K562 (cell line): ENCODE measurements around the gene UTP20. TPM values are rescaled to one million over a fixed set of nuclear protein-coding genes. Genes with fewer than 3 reads are reported as not detected.

Source experiments
- ATAC-seq: fragments of 200-7000 bp; cut with Tn5 transposase; 3 replicates; pipeline ENCODE4 v1.9.1; 2020; ENCODE audit warnings: moderate library complexity
- BruUV-seq: library from RNA; stranded (reverse); fragments of 400-500 nt; replicated peaks from 2 replicates; lab custom pipeline; 2021; lab: Mats Ljungman, UMichigan
- CTCF ChIA-PET: fragments of 300-600 bp; formaldehyde crosslinking; extraction: SDS; loops from one replicate; lab custom pipeline; 2021; ENCODE audit warnings: low intra/inter-chr PET ratio; lab: Yijun Ruan, JAX
- POLR2A ChIA-PET: fragments of 300-600, 350-650 bp; sonication (Branson Sonifier 250); formaldehyde crosslinking; extraction: SDS; loops from one replicate; lab custom pipeline; 2021; ENCODE audit warnings: antibody characterized with exemption, inconsistent platforms; lab: Yijun Ruan, JAX
- DNase-seq, 4 experiments: peaks; one replicate each; pipeline versions ENCODE4 v3.0.0 to v3.0.0-alpha.2; 2011 to 2018; ENCODE audit warnings: low spot score in 3 of 4, mixed read lengths in 3 of 4; ENCODE audit errors: extremely low read depth in 1 of 4
- FAIRE-seq: peaks from 2 replicates; lab custom pipeline; 2011; peaks lifted over from hg19 to GRCh38; lab: Jason Lieb, UNC
- H2AFZ ChIP-seq: 2 replicates; pipeline ENCODE4 v1.6.0; 2011; ENCODE audit warnings: low read depth, low read length, control low read depth, inconsistent platforms
- H3K27ac ChIP-seq: fragments of 200-600 bp; 3 replicates; pipeline ENCODE4 v1.8.0; 2011; ENCODE audit warnings: low read depth, mild to moderate bottlenecking, control low read depth, inconsistent platforms, low read length, moderate library complexity, mixed read lengths; ENCODE audit errors: extremely low read depth
- H3K27me3 ChIP-seq, 2 experiments: fragments of 300-600 bp in 1 of 2; 2 replicates in 1 of 2; 3 replicates in 1 of 2; pipeline versions ENCODE4 v1.6.0 to v1.8.0; 2011; ENCODE audit warnings: inconsistent platforms in 2 of 2, low read length in 2 of 2, mild to moderate bottlenecking in 1 of 2, mixed read lengths in 1 of 2, moderate library complexity in 1 of 2; ENCODE audit not compliant: control insufficient read depth in 2 of 2, insufficient read depth in 2 of 2
- H3K36me3 ChIP-seq: fragments of 300-600 bp; 3 replicates; pipeline ENCODE4 v1.8.0; 2011; ENCODE audit warnings: mild to moderate bottlenecking, low read length, inconsistent platforms; ENCODE audit not compliant: control insufficient read depth, insufficient read depth
- H3K4me1 ChIP-seq, 2 experiments: fragments of 200-600 bp in 1 of 2; replicated peaks in 1 of 2; 2 replicates in 1 of 2; 3 replicates in 1 of 2; pipeline versions ENCODE4 v1.5.1 to v1.8.0; 2011; ENCODE audit warnings: inconsistent platforms in 2 of 2, low read length in 2 of 2, mild to moderate bottlenecking in 1 of 2, mixed read lengths in 1 of 2, moderate library complexity in 1 of 2; ENCODE audit not compliant: control insufficient read depth in 2 of 2, insufficient read depth in 2 of 2
- H3K4me2 ChIP-seq: 2 replicates; pipeline ENCODE4 v1.6.1; 2011; ENCODE audit warnings: low read length, control low read depth, inconsistent platforms, mixed read lengths; ENCODE audit not compliant: insufficient read depth
- H3K4me3 ChIP-seq: fragments of 200-600 bp; sonication (generic), shearing (Covaris generic); 2 replicates; pipeline ENCODE4 v1.5.1; 2016; ENCODE audit warnings: control low read depth, inconsistent platforms
- H3K79me2 ChIP-seq: fragments of 200-600 bp; 3 replicates; pipeline ENCODE4 v1.8.0; 2011; ENCODE audit warnings: low read length, inconsistent platforms; ENCODE audit not compliant: control insufficient read depth, insufficient read depth
- H3K9ac ChIP-seq, 2 experiments: 2 replicates each; pipeline versions ENCODE4 v1.6.0 to v1.6.1; 2011; ENCODE audit warnings: low read depth in 2 of 2, low read length in 2 of 2, control low read depth in 1 of 2, inconsistent platforms in 1 of 2, mild to moderate bottlenecking in 1 of 2, mixed read lengths in 1 of 2; ENCODE audit not compliant: insufficient read depth in 1 of 2
- H3K9me1 ChIP-seq: one replicate; pipeline ENCODE4 v1.6.0; 2011; ENCODE audit warnings: inconsistent platforms, mild to moderate bottlenecking, low read length, moderate library complexity; ENCODE audit not compliant: control insufficient read depth, insufficient read depth
- H3K9me3 ChIP-seq: replicated peaks from 2 replicates; pipeline ENCODE4 v1.5.1; 2011; ENCODE audit warnings: low read depth, low read length, inconsistent platforms; ENCODE audit not compliant: control insufficient read depth, insufficient read depth
- H4K20me1 ChIP-seq: replicated peaks from 2 replicates; pipeline ENCODE4 v1.6.1; 2011; ENCODE audit warnings: low read length, inconsistent platforms, mixed read lengths; ENCODE audit not compliant: control insufficient read depth, insufficient read depth
- BHLHE40 ChIP-seq: IDR thresholded peaks from 2 replicates; pipeline ENCODE4 v1.6.1; 2011; ENCODE audit warnings: low read length, improper control_type of control experiment
- DMBX1 ChIP-seq: fragments of 250-450 bp; sonication (Bioruptor Pico); IDR thresholded peaks from 2 replicates; pipeline ENCODE4 v1.8.0; 2022; ENCODE audit warnings: inconsistent platforms, mild to moderate bottlenecking, moderate library complexity, borderline replicate concordance
- FOXJ2 ChIP-seq: fragments of 200-800 bp; sonication (Bioruptor generic); IDR thresholded peaks from 2 replicates; pipeline ENCODE4 v1.6.1; 2016; ENCODE audit warnings: missing genetic modification characterization, missing compliant biosample characterization
- KDM2B ChIP-seq: fragments of 250-450 bp; sonication (Bioruptor Pico); IDR thresholded peaks from 2 replicates; pipeline ENCODE4 v1.8.0; 2021; ENCODE audit warnings: mild to moderate bottlenecking, moderate library complexity
- KDM5B ChIP-seq: fragments of 200-600 bp; sonication (generic); IDR thresholded peaks from 2 replicates; pipeline ENCODE4 v1.6.1; 2012; ENCODE audit warnings: low read depth, mild to moderate bottlenecking, moderate library complexity, low read length, control low read depth, inconsistent platforms; ENCODE audit not compliant: insufficient replicate concordance
- MAFK ChIP-seq: IDR thresholded peaks from 2 replicates; pipeline ENCODE4 v1.6.1; 2011; ENCODE audit warnings: low read length, improper control_type of control experiment
- MXI1 ChIP-seq: IDR thresholded peaks from 2 replicates; pipeline ENCODE4 v1.6.1; 2011; ENCODE audit warnings: low read depth, mild to moderate bottlenecking, improper control_type of control experiment, low read length
- NFIC ChIP-seq: fragments of 450-650 bp; IDR thresholded peaks from 2 replicates; pipeline ENCODE4 v1.6.1; 2017; ENCODE audit warnings: mild to moderate bottlenecking, inconsistent platforms
- NR4A1 ChIP-seq, 2 experiments: fragments of 250-450 bp in 1 of 2; fragments of 450-650 bp in 1 of 2; sonication (Bioruptor Pico) in 1 of 2; IDR thresholded peaks; 2 replicates each; pipeline versions ENCODE4 v1.4.0 to v1.6.1; 2016 to 2020; ENCODE audit warnings: mild to moderate bottlenecking in 2 of 2, missing compliant biosample characterization in 1 of 2, missing genetic modification characterization in 1 of 2, moderate library complexity in 1 of 2
- RBFOX2 ChIP-seq: fragments of 200-400 bp; formaldehyde crosslinking; IDR thresholded peaks from 2 replicates; pipeline ENCODE4 v1.6.1; 2017; ENCODE audit warnings: low read depth, mild to moderate bottlenecking, low read length, moderate library complexity
- SMAD2 ChIP-seq: fragments of 150-350 bp; IDR thresholded peaks from 2 replicates; pipeline ENCODE4 v1.6.1; 2014; ENCODE audit warnings: low read depth, mild to moderate bottlenecking, low read length
- TEAD4 ChIP-seq, 2 experiments: sonication (generic) in 1 of 2; formaldehyde crosslinking in 1 of 2; IDR thresholded peaks; 2 replicates each; pipeline versions ENCODE4 v1.6.1 to v1.8.0; 2012 to 2022; ENCODE audit warnings: borderline replicate concordance in 1 of 2, inconsistent platforms in 1 of 2, low read length in 1 of 2, mild to moderate bottlenecking in 1 of 2, missing genetic modification reagents in 1 of 2
- TRIM25 ChIP-seq: fragments of 450-650 bp; IDR thresholded peaks from 2 replicates; pipeline ENCODE4 v1.7.0; 2016; ENCODE audit warnings: borderline replicate concordance
- XRCC4 ChIP-seq: IDR thresholded peaks from one replicate; pipeline ENCODE4 v1.6.1; 2011; ENCODE audit not compliant: insufficient read depth, insufficient read length; ENCODE audit errors: extremely low read depth
- ZC3H11A ChIP-seq: IDR thresholded peaks from 2 replicates; pipeline ENCODE4 v1.6.1; 2012; ENCODE audit warnings: low read depth, low read length, improper control_type of control experiment
- ZNF316 ChIP-seq: fragments of 450-650 bp; IDR thresholded peaks from 2 replicates; pipeline ENCODE4 v1.6.1; 2016
- ZNF436 ChIP-seq: fragments of 250-450, 450-650 bp; sonication (Bioruptor Pico); formaldehyde crosslinking; IDR thresholded peaks from 2 replicates; pipeline ENCODE4 v1.7.0; 2020; ENCODE audit warnings: mild to moderate bottlenecking
- ZNF76 ChIP-seq: fragments of 250-450 bp; sonication (Bioruptor Pico); IDR thresholded peaks from 2 replicates; pipeline ENCODE4 v1.4.0; 2020; ENCODE audit warnings: mild to moderate bottlenecking, moderate library complexity, borderline replicate concordance
- WGBS: fragments of 100-300 bp; shearing (Covaris generic); methylation state at CpG from one replicate; pipeline ENCODE4 v1.1.6; 2016; ENCODE audit warnings: low coverage, mixed read lengths; ENCODE audit not compliant: insufficient coverage; ENCODE audit errors: missing lambda C conversion rate; 5-methylcytosine and 5-hydroxymethylcytosine counted together
- in situ Hi-C: fragments of 300-500 bp; cut with MboI; formaldehyde crosslinking; loops from 4 replicates; pipeline ENCODE4 v1.15.0; 2018; ENCODE audit warnings: inconsistent platforms, mixed read lengths
- intact Hi-C: fragments of 100-400 bp; cut with micrococcal nuclease; formaldehyde crosslinking; loops from 2 replicates; pipeline ENCODE4 v1.14.2; 2022
- polyA plus RNA-seq, 8 experiments: library from polyadenylated mRNA; depleted of rRNA in 4 of 8; stranded (reverse) in 5 of 8; unstranded in 3 of 8; fragments of >200 nt; fragmentation: Nextera tagmentation in 2 of 8; fragmentation: Illumina TruSeq in 1 of 8; extraction: Ambion mirVana in 2 of 8; extraction: Trizol in 1 of 8; gene quantifications; 2 replicates each; pipeline versions ENCODE4 v1.2.1 to v1.2.3, GENCODE V29; 2011 to 2014; ENCODE audit warnings: inconsistent platforms in 1 of 8, missing spikeins in 1 of 8
- total RNA-seq, 7 experiments: library from RNA; depleted of rRNA in 6 of 7; stranded (reverse); fragments of >200 nt in 6 of 7; fragmentation: Illumina TruSeq in 2 of 7; extraction: Trizol in 2 of 7; gene quantifications; 2 replicates each; pipeline versions ENCODE4 v1.2.1 to v1.2.3, GENCODE V29; 2011 to 2021; ENCODE audit warnings: low replicate concordance in 1 of 7
- TF ChIP-seq, protein P1 (sequence below), 2 experiments: fragments of 250-450 bp in 1 of 2; fragments of 450-650 bp in 1 of 2; sonication (Bioruptor Pico) in 1 of 2; IDR thresholded peaks; 2 replicates each; pipeline versions ENCODE4 v1.6.1 to v1.8.0; 2016 to 2021; ENCODE audit warnings: mild to moderate bottlenecking in 2 of 2, moderate library complexity in 2 of 2, missing compliant biosample characterization in 1 of 2, missing genetic modification characterization in 1 of 2

The UTP20 gene
- total and polyA plus RNA-seq, 9 of the 15 experiments (the other 6 are each of a cell fraction or from before 2014, with no cell fraction given) = 4.3 to 41.3 (median 20.7) TPM

- H3K4me2 ChIP-seq = no peak overlapping the region
- no peaks in the 10 kb centered on the region for H3K27me3 ChIP-seq
- no peak for FAIRE-seq
- H3K79me2 ChIP-seq = no peaks in the 10 kb centered on the region
- ATAC-seq = no peak
- no TSS peak for BruUV-seq
- H3K9me1 ChIP-seq = no peaks in the 10 kb centered on the region
- TF ChIP-seq NR4A1 (CRISPR knock-in tag; IDR thresholded peaks at IDR 0.05) (no peak), NR4A1 (tag; IDR thresholded peaks at IDR 0.05) (no peak), FOXJ2 (no peak), TEAD4 (IDR thresholded peaks at IDR 0.05; ENCODE audit: low read length) (no peak), TEAD4 (CRISPR knock-in tag; IDR thresholded peaks at IDR 0.05; ENCODE audit: borderline replicate concordance) (no peak), MAFK (no peak), MXI1 (no peak), ZNF76 (no peak), ZC3H11A (no peak), SMAD2 (no peak), KDM2B (CRISPR knock-in tag) (no peak), ZNF316 (no peak), DMBX1 (CRISPR knock-in tag) (no peak), TRIM25 (no peak), KDM5B (no peak), BHLHE40 (no peak), RBFOX2 (no peak), NFIC (no peak), XRCC4 (no peak), ZNF436 (no peak)
- TF ChIP-seq, protein P1, sequence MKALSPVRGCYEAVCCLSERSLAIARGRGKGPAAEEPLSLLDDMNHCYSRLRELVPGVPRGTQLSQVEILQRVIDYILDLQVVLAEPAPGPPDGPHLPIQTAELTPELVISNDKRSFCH (CRISPR knock-in tag; IDR thresholded peaks at IDR 0.05) = no peak
- TF ChIP-seq, protein P1 (tag; IDR thresholded peaks at IDR 0.05) = no peak
- ChIA-PET POLR2A (interaction anchor here (0.5 kb wide), 1 partner anchor 20 kb away, joined by 3 read pairs; no protein-coding TSS in a partner anchor), CTCF (no interaction called here)
- H3K36me3 ChIP-seq = peaks cover 57% of the 10 kb centered on the region
- no peak overlapping the region for H2AFZ ChIP-seq
- H4K20me1 ChIP-seq = no peaks in the 10 kb centered on the region
- no peak for DNase-seq
- H3K27ac ChIP-seq = no peak overlapping the region
- in situ Hi-C loops = no loop called here
- 68% methylated on average over 2 of the region's 2 CpGs for WGBS
- no peaks in the 10 kb centered on the region for H3K4me1 ChIP-seq
- no peaks in the 10 kb centered on the region for H3K9me3 ChIP-seq
- intact Hi-C loops = no loop called here
- H3K9ac ChIP-seq = no peak overlapping the region
- no peak overlapping the region for H3K4me3 ChIP-seq
Observed at GRCh38 chr12:101336437-101336836, 56.5 kb downstream of the UTP20 start.
